GM06990 (cell line): ENCODE data around the gene TGFA.

Source experiments
- DNase-seq: peaks from one replicate; pipeline ENCODE4 v3.0.0-alpha.2; 2011; ENCODE audit not compliant: insufficient read length; ENCODE audit errors: extremely low read depth
- H3K27me3 ChIP-seq: replicated peaks from 2 replicates; pipeline ENCODE4 v1.6.0; 2011; ENCODE audit warnings: low read length; ENCODE audit not compliant: control insufficient read depth, insufficient read depth
- H3K36me3 ChIP-seq: 2 replicates; pipeline ENCODE4 v1.5.1; 2011; ENCODE audit warnings: low read length; ENCODE audit not compliant: control insufficient read depth, insufficient read depth
- H3K4me3 ChIP-seq: replicated peaks from 2 replicates; pipeline ENCODE4 v1.5.1; 2011; ENCODE audit warnings: low read depth, mild to moderate bottlenecking, control low read depth, low read length
- TF ChIP-seq, protein P1 (sequence below): IDR thresholded peaks from 2 replicates; pipeline ENCODE4 v1.5.1; 2011; ENCODE audit warnings: low read length, control low read depth, mild to moderate bottlenecking, inconsistent platforms; ENCODE audit not compliant: insufficient read depth, poor library complexity, severe bottlenecking

Gene TGFA

DNA sequence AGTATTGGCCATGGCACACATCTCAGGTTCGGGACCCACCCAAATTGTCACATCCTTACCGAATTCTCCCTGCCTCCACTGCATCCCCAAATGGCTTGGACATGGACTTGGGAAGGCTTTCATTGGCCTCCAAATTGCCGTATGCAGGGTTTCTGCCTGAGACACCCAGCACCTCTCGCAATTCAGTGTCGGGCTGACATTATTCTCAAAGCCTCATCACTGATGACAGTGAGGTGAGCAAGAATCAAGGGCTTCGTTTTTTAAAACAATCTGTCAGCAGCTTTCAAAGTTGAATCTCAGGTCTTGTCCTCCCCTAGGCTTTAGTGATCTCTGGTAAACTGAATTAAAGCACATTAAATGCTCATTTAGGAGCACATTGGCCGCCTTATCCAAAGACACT is 29.5 kb upstream of the TGFA start:
- DNase-seq, result no peak
- H3K27me3 ChIP-seq, result no peaks in the 10 kb centered on the region; the same call in 1 of the 2 replicates
- TF ChIP-seq, protein P1, sequence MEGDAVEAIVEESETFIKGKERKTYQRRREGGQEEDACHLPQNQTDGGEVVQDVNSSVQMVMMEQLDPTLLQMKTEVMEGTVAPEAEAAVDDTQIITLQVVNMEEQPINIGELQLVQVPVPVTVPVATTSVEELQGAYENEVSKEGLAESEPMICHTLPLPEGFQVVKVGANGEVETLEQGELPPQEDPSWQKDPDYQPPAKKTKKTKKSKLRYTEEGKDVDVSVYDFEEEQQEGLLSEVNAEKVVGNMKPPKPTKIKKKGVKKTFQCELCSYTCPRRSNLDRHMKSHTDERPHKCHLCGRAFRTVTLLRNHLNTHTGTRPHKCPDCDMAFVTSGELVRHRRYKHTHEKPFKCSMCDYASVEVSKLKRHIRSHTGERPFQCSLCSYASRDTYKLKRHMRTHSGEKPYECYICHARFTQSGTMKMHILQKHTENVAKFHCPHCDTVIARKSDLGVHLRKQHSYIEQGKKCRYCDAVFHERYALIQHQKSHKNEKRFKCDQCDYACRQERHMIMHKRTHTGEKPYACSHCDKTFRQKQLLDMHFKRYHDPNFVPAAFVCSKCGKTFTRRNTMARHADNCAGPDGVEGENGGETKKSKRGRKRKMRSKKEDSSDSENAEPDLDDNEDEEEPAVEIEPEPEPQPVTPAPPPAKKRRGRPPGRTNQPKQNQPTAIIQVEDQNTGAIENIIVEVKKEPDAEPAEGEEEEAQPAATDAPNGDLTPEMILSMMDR, result no peak
- no peaks in the 10 kb centered on the region for H3K36me3 ChIP-seq
- H3K4me3 ChIP-seq, result no peak overlapping the region

DNA sequence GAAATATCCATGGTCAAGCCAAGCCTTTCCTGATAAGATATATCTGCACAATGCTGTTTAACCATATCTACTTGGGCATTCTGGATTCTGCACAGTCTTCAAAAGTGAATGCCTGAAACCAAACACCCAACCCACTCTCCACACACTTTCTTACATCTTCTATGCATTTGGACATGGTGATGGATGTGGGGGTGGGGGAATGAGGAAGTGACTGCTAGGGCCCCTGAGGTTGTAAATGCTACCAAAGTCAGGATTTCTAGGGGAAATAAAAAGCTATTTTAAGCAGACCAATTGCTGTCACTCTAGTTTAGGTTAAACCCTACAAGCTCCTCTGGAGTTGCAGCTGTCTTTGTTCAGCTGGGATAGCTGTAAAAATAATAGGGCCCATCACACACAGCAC is 26.7 kb upstream of the TGFA start:
- no peak overlapping the region for H3K4me3 ChIP-seq
- DNase-seq, result no peak
- no peaks in the 10 kb centered on the region for H3K36me3 ChIP-seq
- TF ChIP-seq, protein P1, result no peak
- H3K27me3 ChIP-seq, result no peaks in the 10 kb centered on the region; the same call in 1 of the 2 replicates

DNA sequence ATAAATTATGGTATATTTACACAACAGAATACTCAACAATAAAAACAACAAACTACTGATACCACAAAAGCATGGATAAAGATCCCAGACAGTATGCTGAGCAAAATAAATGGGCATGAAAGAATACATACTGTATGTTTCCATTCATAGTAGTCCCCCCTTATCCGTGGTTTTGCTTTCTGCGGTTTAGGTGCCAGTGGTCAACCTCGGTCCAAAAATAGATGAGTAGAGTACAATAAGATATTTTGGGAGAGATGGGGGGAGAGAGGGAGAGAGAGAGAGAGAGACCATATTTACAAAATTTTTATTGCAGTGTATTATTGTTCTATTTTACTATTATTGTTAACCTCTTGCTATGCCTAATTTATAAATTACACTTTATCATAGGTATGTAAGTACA is 21.0 kb upstream of the TGFA start:
- Histone ChIP-seq H3K27me3 (peaks cover 4% of the 10 kb centered on the region), H3K4me3 (no peak overlapping the region), H3K36me3 (no peaks in the 10 kb centered on the region)
- DNase-seq, result no peak
- TF ChIP-seq, protein P1, result no peak

GRCh38 chr2:70574109-70574508 is 20.5 kb upstream of the TGFA start:
- no peak for DNase-seq
- Histone ChIP-seq H3K36me3 (no peaks in the 10 kb centered on the region), H3K4me3 (no peak overlapping the region), H3K27me3 (peaks cover 4% of the 10 kb centered on the region)
- TF ChIP-seq, protein P1, result no peak

DNA sequence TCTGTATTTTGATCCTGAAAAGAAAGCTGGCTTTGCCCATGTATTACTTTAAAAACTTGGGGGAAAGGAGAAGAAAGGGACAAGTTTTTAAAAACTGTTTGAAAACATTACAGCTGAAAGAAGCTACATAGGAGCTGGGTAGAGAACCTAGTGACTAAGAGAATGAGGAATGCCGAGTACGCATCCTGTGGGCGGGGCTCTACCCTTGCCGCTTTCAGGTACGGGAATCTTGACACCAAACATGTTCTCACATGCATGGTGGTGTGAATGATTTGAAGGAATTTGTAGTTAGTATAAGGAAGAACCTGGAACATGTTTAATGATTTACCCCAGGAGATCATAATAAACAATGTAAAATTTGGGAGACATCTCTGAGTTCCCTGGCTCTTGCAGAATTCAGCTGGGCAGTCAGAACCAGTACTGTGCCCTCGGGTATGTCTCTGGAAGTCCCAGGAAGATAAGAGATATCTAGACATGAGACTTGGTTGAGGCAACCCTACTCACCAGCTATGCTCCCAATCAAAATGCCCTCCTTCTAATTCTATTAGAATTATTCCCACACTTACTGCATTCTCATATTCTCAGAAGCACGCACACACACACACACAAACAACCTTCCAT is 16.5 kb upstream of the TGFA start:
- Histone ChIP-seq H3K36me3 (no peaks in the 10 kb centered on the region), H3K27me3 (peaks cover 4% of the 10 kb centered on the region), H3K4me3 (no peak overlapping the region)
- DNase-seq, result no peak
- TF ChIP-seq, protein P1, result no peak

- Histone ChIP-seq H3K27me3 (peaks cover 4% of the 10 kb centered on the region), H3K36me3 (no peaks in the 10 kb centered on the region), H3K4me3 (no peak overlapping the region)
- DNase-seq, result no peak
- TF ChIP-seq, protein P1, result no peak
These were observed 15.9 kb upstream of the TGFA start for GRCh38 chr2:70569559-70569958.
